BJ (cell line): Measurements from ENCODE around the gene ST13. TPM values are rescaled to one million over a fixed set of nuclear protein-coding genes. Genes with fewer than 3 reads are reported as not detected.
"Not testable (repeated sequence)": the region's sequence is repeated elsewhere in the genome, so short reads cannot be mapped to it uniquely, and the experiment has no call there.

ENCODE experiments used
- CTCF ChIA-PET: fragments of 350-600 bp; formaldehyde crosslinking; extraction: SDS; loops from one replicate; lab custom pipeline; 2021; ENCODE audit warnings: antibody characterized with exemption, inconsistent platforms; lab: Yijun Ruan, JAX
- POLR2A ChIA-PET: fragments of 300-600 bp; sonication (Branson Sonifier 250); formaldehyde crosslinking; extraction: SDS; loops from one replicate; lab custom pipeline; 2021; ENCODE audit warnings: antibody characterized with exemption; lab: Charles Lee
- DNase-seq: peaks from one replicate; pipeline ENCODE4 v3.0.0-alpha.2; 2011; ENCODE audit warnings: low read depth
- H3K27me3 ChIP-seq: 2 replicates; pipeline ENCODE4 v1.6.0; 2011; ENCODE audit warnings: low read length; ENCODE audit not compliant: control insufficient read depth, insufficient read depth
- H3K36me3 ChIP-seq: 2 replicates; pipeline ENCODE4 v1.5.1; 2011; ENCODE audit warnings: low read length; ENCODE audit not compliant: control insufficient read depth, insufficient read depth
- H3K4me3 ChIP-seq: 2 replicates; pipeline ENCODE4 v1.5.1; 2011; ENCODE audit warnings: low read depth, mild to moderate bottlenecking, control low read depth, low read length
- polyA plus RNA-seq: library from polyadenylated mRNA; depleted of rRNA; stranded (reverse); fragments of >200 nt; gene quantifications from 2 replicates; pipeline ENCODE4 v1.2.3, GENCODE V29; 2011
- TF ChIP-seq, protein P1 (sequence below): IDR thresholded peaks from 2 replicates; pipeline ENCODE4 v1.5.1; 2011; ENCODE audit warnings: low read depth, mild to moderate bottlenecking, control low read depth, inconsistent platforms, low read length, moderate library complexity; ENCODE audit not compliant: insufficient read depth

Gene ST13
- polyA plus RNA-seq, 1 experiment: 90.7 TPM

DNA sequence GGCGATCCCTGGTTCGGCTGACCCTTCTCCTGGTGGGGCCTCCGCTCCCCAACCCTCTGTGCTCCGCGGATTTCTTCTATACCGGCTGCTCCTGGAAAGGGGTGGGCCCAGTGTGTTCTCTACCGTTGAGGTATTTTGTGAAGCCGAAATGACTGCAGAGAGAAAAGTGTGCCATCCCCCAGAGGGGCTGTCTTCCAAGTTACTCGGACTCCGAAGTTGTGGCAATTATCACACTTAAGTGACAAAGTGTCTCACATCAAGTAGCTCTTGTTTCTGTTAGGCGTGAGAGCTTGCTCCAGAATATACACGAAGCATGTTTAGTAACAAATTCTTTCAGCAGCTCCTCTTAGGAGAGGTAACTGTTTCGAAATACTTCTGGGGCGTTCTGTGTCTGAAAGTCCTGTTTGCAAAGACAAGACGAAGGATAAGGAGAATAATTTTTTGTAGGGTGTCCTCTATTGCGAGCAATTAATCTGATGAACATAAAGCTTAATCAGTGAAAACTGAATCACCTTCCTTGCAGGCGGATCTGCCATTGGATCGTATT is 943 bp upstream of the ST13 start:
- peaks cover 2% of the 10 kb centered on the region; the same call in 1 of the 2 replicates for H3K36me3 ChIP-seq
- ChIA-PET CTCF (interaction anchor here (1.0 to 1.7 kb wide), 3 partner anchors 10 to 174 kb away, joined by 4 to 10 read pairs (median 5); no protein-coding TSS in a partner anchor), POLR2A (no interaction called here)
- TF ChIP-seq, protein P1, sequence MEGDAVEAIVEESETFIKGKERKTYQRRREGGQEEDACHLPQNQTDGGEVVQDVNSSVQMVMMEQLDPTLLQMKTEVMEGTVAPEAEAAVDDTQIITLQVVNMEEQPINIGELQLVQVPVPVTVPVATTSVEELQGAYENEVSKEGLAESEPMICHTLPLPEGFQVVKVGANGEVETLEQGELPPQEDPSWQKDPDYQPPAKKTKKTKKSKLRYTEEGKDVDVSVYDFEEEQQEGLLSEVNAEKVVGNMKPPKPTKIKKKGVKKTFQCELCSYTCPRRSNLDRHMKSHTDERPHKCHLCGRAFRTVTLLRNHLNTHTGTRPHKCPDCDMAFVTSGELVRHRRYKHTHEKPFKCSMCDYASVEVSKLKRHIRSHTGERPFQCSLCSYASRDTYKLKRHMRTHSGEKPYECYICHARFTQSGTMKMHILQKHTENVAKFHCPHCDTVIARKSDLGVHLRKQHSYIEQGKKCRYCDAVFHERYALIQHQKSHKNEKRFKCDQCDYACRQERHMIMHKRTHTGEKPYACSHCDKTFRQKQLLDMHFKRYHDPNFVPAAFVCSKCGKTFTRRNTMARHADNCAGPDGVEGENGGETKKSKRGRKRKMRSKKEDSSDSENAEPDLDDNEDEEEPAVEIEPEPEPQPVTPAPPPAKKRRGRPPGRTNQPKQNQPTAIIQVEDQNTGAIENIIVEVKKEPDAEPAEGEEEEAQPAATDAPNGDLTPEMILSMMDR: no peak
- DNase-seq: no peak
- H3K4me3 ChIP-seq: peak overlapping the region; percentile 99
- H3K27me3 ChIP-seq: no peaks in the 10 kb centered on the region

DNA sequence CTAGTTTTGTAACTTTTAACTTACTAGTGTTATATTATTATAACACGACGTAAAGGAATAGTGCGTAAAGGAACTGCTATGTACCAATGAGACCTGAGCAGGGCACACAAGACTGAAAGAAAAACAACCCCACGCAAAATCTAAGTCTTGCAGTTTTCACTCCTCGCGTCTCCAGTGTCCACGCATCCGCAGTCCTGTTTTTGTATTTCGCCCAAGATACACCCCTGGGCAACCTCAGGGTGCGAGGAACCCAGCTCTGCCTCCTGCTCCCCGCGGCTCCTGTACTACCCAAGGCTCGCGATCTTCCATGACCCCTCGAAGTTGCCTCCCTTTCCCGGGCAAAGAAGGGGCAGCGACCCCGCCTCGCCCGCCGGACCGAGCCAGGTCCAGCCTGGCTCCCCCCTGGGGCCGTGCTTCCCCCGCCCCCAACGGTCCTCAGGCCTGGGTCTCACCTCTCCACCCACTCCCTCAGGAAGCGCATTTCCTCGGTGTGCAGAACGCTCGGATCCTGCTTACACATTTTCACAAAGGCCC is 393 bp downstream of the ST13 start:
- no peak for DNase-seq
- no peaks in the 10 kb centered on the region for H3K27me3 ChIP-seq
- ChIA-PET CTCF (interaction anchor here (1.8 kb wide), 1 partner anchor 173 kb away, joined by 4 read pairs; no protein-coding TSS in a partner anchor), POLR2A (no interaction called here)
- TF ChIP-seq, protein P1: no peak
- no peaks in the 10 kb centered on the region for H3K36me3 ChIP-seq
- peak overlapping the region; percentile 99 for H3K4me3 ChIP-seq

DNA sequence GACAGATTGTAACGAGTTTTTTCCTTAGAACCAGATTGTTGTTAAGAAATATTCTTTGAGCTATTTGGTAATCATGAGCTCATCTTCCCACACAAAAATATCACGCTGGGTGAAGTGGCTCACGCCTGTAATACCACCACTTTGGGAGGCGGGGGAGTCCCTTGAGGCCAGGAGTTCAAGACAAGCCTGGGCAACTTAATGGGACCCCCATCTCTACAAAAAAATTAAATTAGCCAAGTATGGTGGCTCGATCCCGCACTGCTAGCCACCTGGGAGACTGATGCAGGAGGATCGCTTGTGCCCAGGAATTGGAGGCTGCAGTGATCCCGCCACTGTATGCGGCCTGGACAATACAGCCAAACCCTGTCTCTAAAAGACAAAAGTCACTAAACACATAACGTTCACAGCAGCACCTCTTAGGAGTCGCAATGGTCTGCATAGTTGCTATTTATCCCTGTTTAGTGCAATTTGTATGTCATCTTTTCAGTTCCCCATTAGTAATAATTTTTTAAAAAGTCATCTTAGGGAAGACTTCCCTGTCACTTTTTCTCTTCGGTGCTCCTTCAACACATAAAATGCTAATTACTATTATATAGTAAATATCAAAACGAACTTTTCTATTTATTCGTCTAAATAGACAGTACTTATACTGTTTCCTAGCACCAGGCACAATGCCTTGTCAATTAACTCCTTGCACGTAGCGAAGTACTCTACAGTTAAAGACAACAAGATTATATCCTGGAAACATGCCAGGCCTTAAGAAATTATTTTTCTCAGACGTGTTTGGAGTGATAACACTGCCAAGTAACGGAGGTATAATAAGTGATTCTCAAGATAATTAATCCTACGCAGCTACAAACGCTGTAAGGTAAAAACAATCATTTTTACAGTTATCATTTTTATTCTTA is 1.1 kb downstream of the ST13 start:
- TF ChIP-seq, protein P1: no peak
- no peaks in the 10 kb centered on the region for H3K36me3 ChIP-seq
- ChIA-PET POLR2A (no interaction called here), CTCF (interaction anchor here (0.7 to 1.8 kb wide), 2 partner anchors 44 to 172 kb away, joined by 3 to 4 read pairs; no protein-coding TSS in a partner anchor)
- peak overlapping the region; percentile 99 for H3K4me3 ChIP-seq
- no peak for DNase-seq
- H3K27me3 ChIP-seq: no peaks in the 10 kb centered on the region

DNA sequence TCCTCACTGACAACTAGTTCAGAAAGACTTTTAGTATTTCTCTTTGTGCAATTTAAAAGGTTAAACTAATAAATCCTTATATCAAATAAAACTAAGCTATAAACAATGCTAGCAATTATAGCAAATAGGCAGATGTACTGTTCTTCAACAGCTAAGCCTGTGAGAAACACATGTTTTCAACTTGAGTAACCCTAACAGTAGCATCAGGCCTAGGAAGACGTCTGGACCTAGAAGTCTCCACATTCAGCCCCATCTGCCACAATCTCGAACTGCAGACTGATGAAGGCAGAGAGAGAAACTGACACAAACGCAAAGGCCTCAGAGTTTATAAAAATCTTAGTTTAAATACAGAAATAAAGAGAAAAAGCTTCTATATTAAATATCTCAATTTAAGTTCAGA is 2.5 kb downstream of the ST13 start:
- H3K36me3 ChIP-seq: peaks cover 2% of the 10 kb centered on the region
- no peak overlapping the region for H3K4me3 ChIP-seq
- POLR2A ChIA-PET: no interaction called here
- CTCF ChIA-PET: interaction anchor here (1.0 kb wide), 1 partner anchor 171 kb away, joined by 3 read pairs; no protein-coding TSS in a partner anchor
- TF ChIP-seq, protein P1: no peak
- no peaks in the 10 kb centered on the region for H3K27me3 ChIP-seq
- no peak for DNase-seq

DNA sequence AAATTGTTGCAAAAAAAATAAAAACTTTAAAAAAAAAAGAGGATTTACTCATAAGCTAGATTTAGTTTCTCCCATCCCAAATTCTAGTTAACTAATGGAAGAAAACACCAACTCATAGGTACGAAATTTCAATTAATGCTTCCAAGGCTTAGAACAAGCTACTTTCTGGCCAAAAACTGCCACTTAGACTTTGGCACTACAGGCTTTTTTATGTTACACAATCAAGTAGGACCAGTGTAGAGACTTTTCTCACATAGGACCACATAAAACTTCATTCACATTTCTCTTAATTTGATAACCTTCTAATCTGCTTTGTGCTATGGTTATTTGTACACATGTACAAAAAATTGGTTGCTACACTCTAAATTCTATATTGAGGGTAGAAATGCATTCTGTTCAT is 3.1 kb downstream of the ST13 start:
- DNase-seq: no peak
- CTCF ChIA-PET: interaction anchor here (0.6 to 1.7 kb wide), 3 partner anchors 15 to 170 kb away, joined by 3 read pairs; no protein-coding TSS in a partner anchor
- TF ChIP-seq, protein P1: no peak
- Histone ChIP-seq H3K27me3 (no peaks in the 10 kb centered on the region), H3K36me3 (peaks cover 2% of the 10 kb centered on the region), H3K4me3 (no peak overlapping the region)
- POLR2A ChIA-PET: no interaction called here

- H3K4me3 ChIP-seq, H3K36me3 ChIP-seq, DNase-seq, POLR2A ChIA-PET, H3K27me3 ChIP-seq, CTCF ChIA-PET: not testable (repeated sequence)
These were observed 10.6 kb downstream of the ST13 start for GRCh38 chr22:40845816-40846215.
